Osteoblast (primary cell): ENCODE results near the gene NAB1. TPM values are rescaled to one million over a fixed set of nuclear protein-coding genes. Genes with fewer than 3 reads are reported as not detected.
A peak's percentile ranks its signal among the peaks of the same experiment; 100 is the strongest.

Experiments used
- DNase-seq: peaks from one replicate; pipeline ENCODE4 v3.0.0; 2011; ENCODE audit warnings: low spot score, mixed read lengths; ENCODE audit not compliant: insufficient read length; ENCODE audit errors: missing footprints
- H2AFZ ChIP-seq: 2 replicates; pipeline ENCODE4 v1.6.0; 2011; ENCODE audit warnings: mild to moderate bottlenecking, low read length
- H3K27ac ChIP-seq: 2 replicates; pipeline ENCODE4 v1.5.1; 2011; ENCODE audit warnings: mild to moderate bottlenecking, low read depth, low read length, moderate library complexity
- H3K27me3 ChIP-seq: 2 replicates; pipeline ENCODE4 v1.6.0; 2012; ENCODE audit warnings: mild to moderate bottlenecking, control low read depth, inconsistent platforms, low read length, moderate library complexity; ENCODE audit not compliant: insufficient read depth
- H3K36me3 ChIP-seq: 2 replicates; pipeline ENCODE4 v1.5.1; 2011; ENCODE audit warnings: mild to moderate bottlenecking, low read length, control low read depth, moderate library complexity; ENCODE audit not compliant: insufficient read depth
- H3K4me1 ChIP-seq: 2 replicates; pipeline ENCODE4 v1.5.1; 2011; ENCODE audit warnings: mild to moderate bottlenecking, low read length, control low read depth, moderate library complexity; ENCODE audit not compliant: insufficient read depth
- H3K4me2 ChIP-seq: 2 replicates; pipeline ENCODE4 v1.6.0; 2011; ENCODE audit warnings: mild to moderate bottlenecking, low read length; ENCODE audit not compliant: insufficient read depth
- H3K4me3 ChIP-seq: fragments of 200-600 bp; sonication (generic); 3 replicates; pipeline ENCODE4 v1.5.1; 2012; ENCODE audit warnings: mild to moderate bottlenecking, low read length, inconsistent platforms; ENCODE audit not compliant: insufficient read depth
- H3K79me2 ChIP-seq: 2 replicates; pipeline ENCODE4 v1.6.0; 2012; ENCODE audit warnings: mild to moderate bottlenecking, low read length, control low read depth, inconsistent platforms; ENCODE audit not compliant: insufficient read depth
- H3K9me3 ChIP-seq: 2 replicates; pipeline ENCODE4 v1.5.1; 2011; ENCODE audit warnings: low read depth, low read length, control low read depth
- H4K20me1 ChIP-seq: 2 replicates; pipeline ENCODE4 v1.6.0; 2012; ENCODE audit warnings: mild to moderate bottlenecking, low read length, control low read depth; ENCODE audit not compliant: insufficient read depth
- total RNA-seq: library from RNA; depleted of rRNA; stranded (reverse); fragments of >200 nt; gene quantifications from 2 replicates; pipeline ENCODE4 v1.2.3, GENCODE V29; 2012
- TF ChIP-seq, protein P1 (sequence below): IDR thresholded peaks from 2 replicates; pipeline ENCODE4 v1.5.1; 2011; ENCODE audit warnings: mild to moderate bottlenecking, low read depth, low read length, moderate library complexity; ENCODE audit errors: extremely low read depth

Gene NAB1
- total RNA-seq, 1 donor: 44.2 TPM

DNA sequence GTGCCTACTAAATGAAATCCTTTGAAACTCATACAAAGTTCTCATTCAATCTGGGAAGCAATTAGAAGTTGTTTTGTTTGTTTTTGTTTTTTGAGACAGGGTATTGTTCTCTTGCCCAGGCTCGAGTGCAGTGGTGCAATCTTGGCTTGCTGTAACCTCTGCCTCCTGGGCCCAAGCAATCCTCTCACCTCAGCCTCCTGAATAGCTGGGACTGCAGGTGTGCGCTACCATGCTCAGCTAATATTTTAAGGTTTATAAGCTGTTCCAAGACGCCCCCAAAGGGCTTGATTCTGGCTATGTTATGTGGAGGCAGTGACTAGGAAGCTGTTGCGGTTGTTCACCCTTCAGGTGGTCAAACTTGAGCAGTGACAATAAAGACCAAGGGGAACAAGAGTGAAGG, 48.5 kb downstream of the NAB1 start:
- TF ChIP-seq, protein P1, sequence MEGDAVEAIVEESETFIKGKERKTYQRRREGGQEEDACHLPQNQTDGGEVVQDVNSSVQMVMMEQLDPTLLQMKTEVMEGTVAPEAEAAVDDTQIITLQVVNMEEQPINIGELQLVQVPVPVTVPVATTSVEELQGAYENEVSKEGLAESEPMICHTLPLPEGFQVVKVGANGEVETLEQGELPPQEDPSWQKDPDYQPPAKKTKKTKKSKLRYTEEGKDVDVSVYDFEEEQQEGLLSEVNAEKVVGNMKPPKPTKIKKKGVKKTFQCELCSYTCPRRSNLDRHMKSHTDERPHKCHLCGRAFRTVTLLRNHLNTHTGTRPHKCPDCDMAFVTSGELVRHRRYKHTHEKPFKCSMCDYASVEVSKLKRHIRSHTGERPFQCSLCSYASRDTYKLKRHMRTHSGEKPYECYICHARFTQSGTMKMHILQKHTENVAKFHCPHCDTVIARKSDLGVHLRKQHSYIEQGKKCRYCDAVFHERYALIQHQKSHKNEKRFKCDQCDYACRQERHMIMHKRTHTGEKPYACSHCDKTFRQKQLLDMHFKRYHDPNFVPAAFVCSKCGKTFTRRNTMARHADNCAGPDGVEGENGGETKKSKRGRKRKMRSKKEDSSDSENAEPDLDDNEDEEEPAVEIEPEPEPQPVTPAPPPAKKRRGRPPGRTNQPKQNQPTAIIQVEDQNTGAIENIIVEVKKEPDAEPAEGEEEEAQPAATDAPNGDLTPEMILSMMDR: no peak
- H3K27me3 ChIP-seq: no peaks in the 10 kb centered on the region
- H2AFZ ChIP-seq: no peak overlapping the region
- no peaks in the 10 kb centered on the region for H3K79me2 ChIP-seq
- H3K36me3 ChIP-seq: peaks cover 3% of the 10 kb centered on the region
- no peaks in the 10 kb centered on the region for H4K20me1 ChIP-seq
- no peaks in the 10 kb centered on the region for H3K4me1 ChIP-seq
- H3K4me2 ChIP-seq: no peak overlapping the region
- no peaks in the 10 kb centered on the region for H3K9me3 ChIP-seq
- H3K4me3 ChIP-seq: no peak overlapping the region
- no peak overlapping the region for H3K27ac ChIP-seq
- DNase-seq: no peak

DNA sequence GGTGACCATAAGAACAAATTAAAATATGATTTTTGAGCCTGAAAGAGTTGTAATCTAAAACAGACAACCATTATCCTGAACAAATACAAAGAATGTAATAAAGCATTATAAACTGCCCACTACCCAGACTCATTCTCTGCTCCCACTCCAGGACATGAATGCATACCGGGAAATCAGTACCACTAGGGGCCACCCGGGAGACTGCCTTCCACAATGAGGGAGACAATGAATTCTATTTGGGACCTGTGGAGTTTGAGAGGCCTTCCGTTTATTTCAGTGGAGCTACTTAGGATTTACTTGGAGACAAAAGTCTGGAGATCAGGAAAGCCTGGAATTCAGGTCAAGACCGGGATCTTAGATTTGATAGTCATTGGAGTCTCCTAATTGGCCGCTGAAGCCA, 50.0 kb downstream of the NAB1 start:
- DNase-seq: no peak
- H3K4me3 ChIP-seq: no peak overlapping the region
- no peaks in the 10 kb centered on the region for H3K9me3 ChIP-seq
- H3K4me1 ChIP-seq: no peaks in the 10 kb centered on the region
- no peaks in the 10 kb centered on the region for H4K20me1 ChIP-seq
- no peaks in the 10 kb centered on the region for H3K79me2 ChIP-seq
- peaks cover 4% of the 10 kb centered on the region for H3K27me3 ChIP-seq
- H2AFZ ChIP-seq: no peak overlapping the region
- no peak overlapping the region for H3K27ac ChIP-seq
- TF ChIP-seq, protein P1: peak; percentile 43
- H3K4me2 ChIP-seq: no peak overlapping the region
- H3K36me3 ChIP-seq: no peaks in the 10 kb centered on the region

DNA sequence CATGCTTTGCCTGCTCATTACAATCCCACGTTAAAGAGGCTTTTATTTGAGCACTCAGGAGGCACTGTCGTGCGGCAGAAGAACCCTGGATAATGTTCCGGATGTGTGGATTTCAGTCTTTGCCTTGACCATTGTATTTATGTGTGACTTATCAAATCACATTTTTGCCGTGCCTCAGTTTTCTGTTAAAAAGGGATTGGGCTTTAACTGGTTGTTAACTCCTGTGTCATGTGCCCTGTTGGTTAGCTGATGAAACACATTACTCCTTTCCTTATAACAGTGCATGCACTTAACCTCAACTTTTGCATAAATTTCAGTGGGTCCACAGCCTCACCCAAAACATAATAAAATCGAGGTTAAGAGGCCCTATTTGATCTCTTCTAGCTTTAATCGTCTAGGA, 52.7 kb downstream of the NAB1 start:
- Histone ChIP-seq H3K79me2 (no peaks in the 10 kb centered on the region), H3K4me2 (no peak overlapping the region), H3K36me3 (no peaks in the 10 kb centered on the region), H3K9me3 (no peaks in the 10 kb centered on the region), H4K20me1 (no peaks in the 10 kb centered on the region), H3K4me1 (no peaks in the 10 kb centered on the region), H3K4me3 (no peak overlapping the region), H3K27ac (no peak overlapping the region), H3K27me3 (peaks cover 4% of the 10 kb centered on the region), H2AFZ (no peak overlapping the region)
- no peak for DNase-seq
- TF ChIP-seq, protein P1: no peak

DNA sequence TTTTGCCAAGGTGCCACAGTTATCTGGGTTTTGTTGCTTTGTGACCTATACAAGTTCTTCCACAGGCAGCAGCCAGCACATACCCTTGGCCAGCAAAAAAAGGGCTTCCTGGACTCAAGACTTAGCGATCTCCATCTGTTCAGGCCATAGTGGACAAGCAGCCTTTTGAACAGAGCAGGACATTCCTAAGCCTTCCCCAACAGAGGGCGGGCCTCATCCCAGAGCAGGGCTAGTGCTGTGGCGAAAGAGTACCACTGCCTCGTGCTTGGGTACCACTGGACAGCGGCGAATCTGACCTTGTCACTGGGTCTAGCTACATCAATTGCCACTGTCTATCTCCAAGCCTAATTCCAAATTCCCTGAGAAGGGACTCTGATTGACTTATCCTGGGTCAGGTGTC, 56.4 kb downstream of the NAB1 start:
- Histone ChIP-seq H3K27ac (no peak overlapping the region), H2AFZ (no peak overlapping the region), H4K20me1 (no peaks in the 10 kb centered on the region), H3K4me1 (peaks cover 3% of the 10 kb centered on the region), H3K4me2 (no peak overlapping the region), H3K4me3 (no peak overlapping the region), H3K27me3 (peaks cover 4% of the 10 kb centered on the region), H3K36me3 (no peaks in the 10 kb centered on the region), H3K79me2 (no peaks in the 10 kb centered on the region), H3K9me3 (no peaks in the 10 kb centered on the region)
- TF ChIP-seq, protein P1: no peak
- no peak for DNase-seq
